Kidney epithelial cell (primary cell): ENCODE measurements around the gene PRIM1. TPM values are rescaled to one million over a fixed set of nuclear protein-coding genes. Genes with fewer than 3 reads are reported as not detected.
A peak's percentile ranks its signal among the peaks of the same experiment; 100 is the strongest.
"Not testable (repeated sequence)": the region's sequence is repeated elsewhere in the genome, so short reads cannot be mapped to it uniquely, and the experiment has no call there.

ENCODE experiments used
- DNase-seq: peaks from one replicate; pipeline ENCODE4 v3.0.0-alpha.2; 2010; ENCODE audit warnings: low read depth
- H3K27me3 ChIP-seq: 2 replicates; pipeline ENCODE4 v1.6.0; 2011; ENCODE audit warnings: low read length; ENCODE audit not compliant: control insufficient read depth, insufficient read depth
- H3K36me3 ChIP-seq: 2 replicates; pipeline ENCODE4 v1.5.1; 2011; ENCODE audit warnings: low read length; ENCODE audit not compliant: control insufficient read depth, insufficient read depth
- H3K4me3 ChIP-seq: 2 replicates; pipeline ENCODE4 v1.5.1; 2011; ENCODE audit warnings: low read depth, mild to moderate bottlenecking, control low read depth, low read length
- CTCF ChIP-seq: IDR thresholded peaks from 2 replicates; pipeline ENCODE4 v1.5.1; 2011; ENCODE audit warnings: mild to moderate bottlenecking, moderate library complexity, low read length, control low read depth, inconsistent platforms; ENCODE audit not compliant: insufficient read depth, poor library complexity, severe bottlenecking
- total RNA-seq: library from RNA; depleted of rRNA; stranded (reverse); fragments of >200 nt; gene quantifications from 2 replicates; pipeline ENCODE4 v1.2.3, GENCODE V29; 2015

Gene PRIM1
- total RNA-seq, 1 donor from 2014 or later, result 4.5 TPM

- DNase-seq, result no peak
- Histone ChIP-seq H3K27me3 (no peaks in the 10 kb centered on the region), H3K4me3 (no peak overlapping the region), H3K36me3 (no peaks in the 10 kb centered on the region)
- TF ChIP-seq CTCF, result no peak
Observed at GRCh38 chr12:56709759-56710376, 42.3 kb downstream of the PRIM1 start.

- not testable (repeated sequence) for H3K36me3 ChIP-seq, H3K27me3 ChIP-seq, DNase-seq, H3K4me3 ChIP-seq
Observed at GRCh38 chr12:56704522-56704921, 47.6 kb downstream of the PRIM1 start.

- no peak for DNase-seq
- Histone ChIP-seq H3K36me3 (no peaks in the 10 kb centered on the region), H3K4me3 (no peak overlapping the region), H3K27me3 (no peaks in the 10 kb centered on the region)
- TF ChIP-seq CTCF, result no peak
Observed at GRCh38 chr12:56699020-56699661, 53.0 kb downstream of the PRIM1 start.

- Histone ChIP-seq H3K4me3 (no peak overlapping the region), H3K27me3 (no peaks in the 10 kb centered on the region), H3K36me3 (no peaks in the 10 kb centered on the region)
- no peak for DNase-seq
- no peak for TF ChIP-seq CTCF
Observed at GRCh38 chr12:56695327-56696101, 56.6 kb downstream of the PRIM1 start.

- Histone ChIP-seq H3K27me3 (no peaks in the 10 kb centered on the region), H3K4me3 (no peak overlapping the region), H3K36me3 (no peaks in the 10 kb centered on the region)
- TF ChIP-seq CTCF, result no peak
- no peak for DNase-seq
Observed at GRCh38 chr12:56694161-56694560, 58.0 kb downstream of the PRIM1 start.

GRCh38 chr12:56688846-56689109 is 63.3 kb downstream of the PRIM1 start:
- TF ChIP-seq CTCF, result no peak
- peak overlapping the region; percentile 56 for H3K4me3 ChIP-seq
- DNase-seq, result no peak
- H3K36me3 ChIP-seq, result no peaks in the 10 kb centered on the region
- H3K27me3 ChIP-seq, result no peaks in the 10 kb centered on the region
